Vagina (tissue), 2 donors: Measurements from ENCODE around the gene CNTNAP3B.
"Not testable (repeated sequence)": the region's sequence is repeated elsewhere in the genome, so short reads cannot be mapped to it uniquely, and the experiment has no call there.

Experiments used
- POLR2A ChIP-seq, 2 donors: fragments of 450-650 bp; IDR thresholded peaks; one replicate each; pipeline ENCODE4 v1.6.1; 2017; ENCODE audit warnings: antibody characterized with exemption in 2 of 2, mild to moderate bottlenecking in 2 of 2, moderate library complexity in 2 of 2
- POLR2AphosphoS5 ChIP-seq, 2 donors: sonication (generic); formaldehyde crosslinking; IDR thresholded peaks; one replicate each; pipeline ENCODE4 v1.9.0; 2017; ENCODE audit warnings: antibody characterized with exemption in 2 of 2, mild to moderate bottlenecking in 2 of 2, low read depth in 1 of 2; ENCODE audit not compliant: insufficient read depth in 1 of 2
- TF ChIP-seq, protein P1 (sequence below), 3 experiments: fragments of 450-650 bp in 2 of 3; fragments of 200-600 bp in 1 of 3; sonication (generic) in 1 of 3; IDR thresholded peaks; one replicate each; pipeline ENCODE4 v1.5.1; 2017 to 2019; ENCODE audit warnings: antibody characterized with exemption in 3 of 3, mild to moderate bottlenecking in 2 of 3, moderate library complexity in 2 of 3

DNA sequence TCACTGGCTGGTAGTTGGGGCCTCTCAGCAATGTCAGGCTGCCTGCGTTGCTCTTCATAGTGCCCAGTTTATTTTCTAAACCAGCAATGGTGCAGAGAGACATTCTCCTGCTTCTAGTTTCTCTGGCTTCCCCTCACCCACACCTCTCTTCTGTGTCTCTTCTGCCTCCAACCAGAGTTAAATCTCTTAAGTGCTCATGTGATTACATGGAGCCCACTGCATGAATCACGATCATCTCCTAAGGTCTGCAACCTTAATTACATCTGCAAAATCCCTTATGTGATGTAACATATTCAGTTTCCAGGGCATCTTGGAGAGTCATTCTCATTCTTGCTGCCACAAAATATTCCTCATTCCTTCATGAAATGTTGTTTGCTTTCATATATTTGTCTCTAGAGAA, 149.0 kb downstream of the CNTNAP3B start:
- TF ChIP-seq, protein P1, sequence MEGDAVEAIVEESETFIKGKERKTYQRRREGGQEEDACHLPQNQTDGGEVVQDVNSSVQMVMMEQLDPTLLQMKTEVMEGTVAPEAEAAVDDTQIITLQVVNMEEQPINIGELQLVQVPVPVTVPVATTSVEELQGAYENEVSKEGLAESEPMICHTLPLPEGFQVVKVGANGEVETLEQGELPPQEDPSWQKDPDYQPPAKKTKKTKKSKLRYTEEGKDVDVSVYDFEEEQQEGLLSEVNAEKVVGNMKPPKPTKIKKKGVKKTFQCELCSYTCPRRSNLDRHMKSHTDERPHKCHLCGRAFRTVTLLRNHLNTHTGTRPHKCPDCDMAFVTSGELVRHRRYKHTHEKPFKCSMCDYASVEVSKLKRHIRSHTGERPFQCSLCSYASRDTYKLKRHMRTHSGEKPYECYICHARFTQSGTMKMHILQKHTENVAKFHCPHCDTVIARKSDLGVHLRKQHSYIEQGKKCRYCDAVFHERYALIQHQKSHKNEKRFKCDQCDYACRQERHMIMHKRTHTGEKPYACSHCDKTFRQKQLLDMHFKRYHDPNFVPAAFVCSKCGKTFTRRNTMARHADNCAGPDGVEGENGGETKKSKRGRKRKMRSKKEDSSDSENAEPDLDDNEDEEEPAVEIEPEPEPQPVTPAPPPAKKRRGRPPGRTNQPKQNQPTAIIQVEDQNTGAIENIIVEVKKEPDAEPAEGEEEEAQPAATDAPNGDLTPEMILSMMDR (IDR thresholded peaks at IDR 0.05): not testable (repeated sequence)
- not testable (repeated sequence) for TF ChIP-seq POLR2AphosphoS5 (IDR thresholded peaks at IDR 0.05; ENCODE audit: insufficient read depth in 1 of 2, low read depth in 1 of 2); POLR2A (IDR thresholded peaks at IDR 0.05)
